Tibial artery (tissue), 4 donors: ENCODE data around the gene IL19.

Source experiments
- DNase-seq, 2 donors: peaks; one replicate each; pipeline ENCODE4 v3.0.0-alpha.2; 2019
- H3K27ac ChIP-seq, 2 donors: fragments of 200-600 bp; sonication (generic) in 1 of 2; 1 replicate in 1 of 2; 2 replicates in 1 of 2; pipeline ENCODE4 v1.5.1; 2018 to 2019; ENCODE audit warnings: mild to moderate bottlenecking in 1 of 2
- H3K27me3 ChIP-seq, 2 donors: fragments of 200-600 bp; sonication (generic) in 1 of 2; one replicate each; pipeline versions ENCODE4 v1.5.1 to v1.6.0; 2016 to 2019
- H3K36me3 ChIP-seq, 3 donors: fragments of 200-600 bp; sonication (generic) in 2 of 3; one replicate each; pipeline ENCODE4 v1.5.1; 2016 to 2019; ENCODE audit warnings: mild to moderate bottlenecking in 2 of 3
- H3K4me1 ChIP-seq, 4 donors: fragments of 200-600 bp; sonication (generic) in 2 of 4; 1 replicate in 3 of 4; 2 replicates in 1 of 4; pipeline ENCODE4 v1.5.1; 2016 to 2019
- H3K4me3 ChIP-seq, 2 donors: fragments of 200-600 bp; sonication (generic) in 1 of 2; 1 replicate in 1 of 2; 2 replicates in 1 of 2; pipeline ENCODE4 v1.5.1; 2018 to 2019; ENCODE audit warnings: mild to moderate bottlenecking in 2 of 2
- H3K9me3 ChIP-seq, 3 donors: fragments of 200-600 bp; sonication (generic) in 1 of 3; one replicate each; pipeline ENCODE4 v1.5.1; 2016 to 2019
- intact Hi-C: fragments of 100-400 bp; cut with DNase I; formaldehyde crosslinking; loops from one replicate; pipeline ENCODE4 v1.15.0; 2023; ENCODE audit warnings: low total_unique reads
- TF ChIP-seq, protein P1 (sequence below), 2 experiments: fragments of 200-600 bp in 1 of 2; fragments of 450-650 bp in 1 of 2; IDR thresholded peaks; one replicate each; pipeline ENCODE4 v1.5.1; 2017 to 2019; ENCODE audit warnings: antibody characterized with exemption in 2 of 2, mild to moderate bottlenecking in 1 of 2, moderate library complexity in 1 of 2

Gene IL19

DNA sequence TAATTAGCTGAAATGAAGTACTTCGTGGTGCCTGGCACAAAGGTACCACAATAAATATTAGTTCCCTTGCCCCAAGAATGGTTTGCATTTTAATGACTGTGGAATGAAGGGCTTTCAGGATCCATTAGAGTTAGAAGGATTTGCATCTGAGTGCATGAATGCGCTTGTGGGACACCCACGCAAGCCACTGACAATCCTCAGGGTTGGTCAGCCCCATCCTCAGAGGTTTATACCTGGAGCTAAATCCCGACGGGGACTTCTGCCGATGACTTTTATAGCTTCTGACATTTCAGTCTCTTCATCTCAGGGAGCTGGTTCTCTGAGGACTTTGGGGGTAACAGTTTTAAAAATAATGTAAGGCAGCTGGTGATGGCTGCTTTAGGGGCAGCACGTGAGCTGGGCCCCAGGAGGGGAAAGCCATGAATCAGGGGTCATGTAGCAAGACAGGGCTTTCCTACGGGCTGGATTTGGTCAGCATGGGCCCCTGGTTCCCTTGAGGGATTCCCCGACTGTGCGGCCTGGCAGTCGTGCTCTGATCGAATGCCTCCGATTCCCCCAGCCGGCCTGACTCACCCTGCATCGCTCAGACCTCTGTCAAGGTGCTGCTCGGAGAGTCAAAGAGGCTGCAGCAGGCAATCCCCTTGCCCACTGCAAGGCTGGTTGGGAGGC lies 22.5 kb downstream of the IL19 start:
- H3K9me3 ChIP-seq: no peaks in the 10 kb centered on the region
- intact Hi-C loops: no loop called here
- H3K27ac ChIP-seq: no peak overlapping the region
- no peak overlapping the region for H3K4me3 ChIP-seq
- peaks cover 0 to 6% of the 10 kb centered on the region in 2 donors for H3K27me3 ChIP-seq
- DNase-seq: no peak
- H3K36me3 ChIP-seq: no peaks in the 10 kb centered on the region
- no peaks in the 10 kb centered on the region for H3K4me1 ChIP-seq
- TF ChIP-seq, protein P1, sequence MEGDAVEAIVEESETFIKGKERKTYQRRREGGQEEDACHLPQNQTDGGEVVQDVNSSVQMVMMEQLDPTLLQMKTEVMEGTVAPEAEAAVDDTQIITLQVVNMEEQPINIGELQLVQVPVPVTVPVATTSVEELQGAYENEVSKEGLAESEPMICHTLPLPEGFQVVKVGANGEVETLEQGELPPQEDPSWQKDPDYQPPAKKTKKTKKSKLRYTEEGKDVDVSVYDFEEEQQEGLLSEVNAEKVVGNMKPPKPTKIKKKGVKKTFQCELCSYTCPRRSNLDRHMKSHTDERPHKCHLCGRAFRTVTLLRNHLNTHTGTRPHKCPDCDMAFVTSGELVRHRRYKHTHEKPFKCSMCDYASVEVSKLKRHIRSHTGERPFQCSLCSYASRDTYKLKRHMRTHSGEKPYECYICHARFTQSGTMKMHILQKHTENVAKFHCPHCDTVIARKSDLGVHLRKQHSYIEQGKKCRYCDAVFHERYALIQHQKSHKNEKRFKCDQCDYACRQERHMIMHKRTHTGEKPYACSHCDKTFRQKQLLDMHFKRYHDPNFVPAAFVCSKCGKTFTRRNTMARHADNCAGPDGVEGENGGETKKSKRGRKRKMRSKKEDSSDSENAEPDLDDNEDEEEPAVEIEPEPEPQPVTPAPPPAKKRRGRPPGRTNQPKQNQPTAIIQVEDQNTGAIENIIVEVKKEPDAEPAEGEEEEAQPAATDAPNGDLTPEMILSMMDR (IDR thresholded peaks at IDR 0.05): no peak

DNA sequence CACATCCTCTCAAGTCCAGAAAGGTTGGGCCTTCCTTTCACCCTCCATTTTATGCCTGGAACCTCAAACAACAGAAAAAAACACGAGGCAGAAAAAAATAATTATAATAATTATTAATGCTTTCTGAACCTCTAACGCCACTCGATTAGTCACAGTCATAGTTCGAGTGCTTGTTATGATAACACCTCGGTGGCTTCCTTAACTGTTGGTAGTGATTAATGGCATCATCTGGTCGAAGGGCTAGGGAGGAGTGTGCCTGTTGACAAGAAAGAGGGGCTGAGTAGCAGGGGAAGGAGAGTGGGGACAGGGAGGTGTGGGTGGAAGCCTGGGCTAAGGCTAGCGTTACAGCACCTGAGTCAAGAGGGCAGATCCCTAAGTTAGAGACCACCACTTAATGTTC lies 23.0 kb downstream of the IL19 start:
- Histone ChIP-seq H3K4me1 (no peaks in the 10 kb centered on the region), H3K9me3 (no peaks in the 10 kb centered on the region), H3K4me3 (no peak overlapping the region), H3K27me3 (peaks cover 0 to 7% of the 10 kb centered on the region in 2 donors), H3K36me3 (no peaks in the 10 kb centered on the region), H3K27ac (no peak overlapping the region)
- no peak for DNase-seq
- TF ChIP-seq, protein P1 (IDR thresholded peaks at IDR 0.05): no peak
- intact Hi-C loops: no loop called here

DNA sequence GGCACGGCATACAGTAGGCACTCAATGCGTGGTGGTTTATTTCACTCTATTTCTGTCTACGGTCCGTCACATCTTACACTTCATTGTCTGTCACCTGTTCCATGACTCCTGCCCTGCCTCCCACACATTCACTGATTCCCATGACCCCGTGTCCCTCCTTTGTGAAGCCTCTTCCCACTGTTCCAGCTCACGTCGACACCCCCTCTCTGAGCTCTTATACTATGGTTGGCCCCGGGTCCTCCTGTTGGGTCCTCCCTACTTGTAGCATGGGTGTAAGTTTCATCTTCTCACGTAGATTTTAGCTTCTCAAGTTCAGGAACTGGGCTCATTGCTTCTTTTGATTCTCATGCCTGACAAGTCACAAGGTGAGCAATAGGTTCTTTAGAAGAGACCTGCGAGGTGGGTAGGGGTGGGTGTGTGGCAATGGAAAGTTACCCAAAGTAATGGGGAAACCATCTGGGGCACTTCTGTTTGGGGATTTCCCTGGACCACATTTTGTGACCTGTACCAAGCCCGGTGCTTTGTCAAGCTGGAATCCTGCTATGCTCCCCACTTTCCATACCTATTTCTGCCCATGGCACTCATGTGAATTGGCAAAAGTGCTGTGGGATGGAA lies 23.8 kb downstream of the IL19 start:
- H3K27ac ChIP-seq: no peak overlapping the region
- TF ChIP-seq, protein P1 (IDR thresholded peaks at IDR 0.05): no peak
- intact Hi-C loops: no loop called here
- peaks cover 0 to 7% of the 10 kb centered on the region in 2 donors for H3K27me3 ChIP-seq
- no peaks in the 10 kb centered on the region for H3K9me3 ChIP-seq
- H3K4me3 ChIP-seq: no peak overlapping the region
- H3K36me3 ChIP-seq: no peaks in the 10 kb centered on the region
- no peaks in the 10 kb centered on the region for H3K4me1 ChIP-seq
- no peak for DNase-seq

DNA sequence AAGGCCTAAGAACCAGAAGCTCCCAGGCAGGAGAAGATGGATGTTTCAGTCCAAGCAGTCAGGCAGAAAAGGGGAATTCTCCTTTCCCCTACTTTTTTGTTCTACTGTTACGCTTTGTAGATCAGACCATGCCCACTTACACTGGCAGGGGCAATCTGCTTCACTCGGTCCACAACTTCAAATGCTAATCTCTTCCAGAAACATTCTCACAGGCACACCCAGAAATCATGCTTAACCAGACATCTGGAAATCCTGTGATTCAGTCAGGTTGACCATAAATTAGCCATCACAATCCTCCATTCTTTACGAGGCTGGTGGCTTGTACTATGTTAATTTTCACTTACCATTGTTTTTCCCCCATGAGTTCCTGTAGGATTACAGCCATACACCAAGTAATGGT lies 25.5 kb downstream of the IL19 start:
- no peaks in the 10 kb centered on the region for H3K9me3 ChIP-seq
- intact Hi-C loops: no loop called here
- H3K4me3 ChIP-seq: no peak overlapping the region
- peaks cover 0 to 7% of the 10 kb centered on the region in 2 donors for H3K27me3 ChIP-seq
- no peak for DNase-seq
- H3K4me1 ChIP-seq: no peaks in the 10 kb centered on the region
- TF ChIP-seq, protein P1 (IDR thresholded peaks at IDR 0.05): no peak
- H3K27ac ChIP-seq: no peak overlapping the region
- H3K36me3 ChIP-seq: no peaks in the 10 kb centered on the region

DNA sequence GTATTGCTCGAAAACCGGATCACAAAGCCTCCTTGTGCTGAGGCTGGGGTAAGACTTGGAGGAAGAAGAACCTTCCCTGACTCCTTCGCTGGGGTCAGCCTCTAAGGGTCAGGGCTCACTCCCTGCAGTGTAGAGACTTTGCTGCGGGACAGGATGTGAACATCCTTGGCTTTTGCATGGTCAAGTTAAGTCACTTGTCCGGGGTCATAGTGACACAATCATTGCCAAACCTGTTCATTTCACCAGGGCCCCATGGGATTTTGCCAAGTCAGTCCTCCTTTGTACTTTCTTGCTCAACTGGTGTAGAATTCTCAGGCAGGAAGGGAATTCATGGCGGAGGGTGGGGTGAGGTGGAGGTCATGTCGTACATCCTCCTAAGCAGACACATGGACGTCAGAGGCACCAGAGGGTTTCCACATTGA lies 26.4 kb downstream of the IL19 start:
- Histone ChIP-seq H3K27me3 (peaks cover 0 to 7% of the 10 kb centered on the region in 2 donors), H3K4me1 (no peaks in the 10 kb centered on the region), H3K36me3 (no peaks in the 10 kb centered on the region), H3K4me3 (no peak overlapping the region), H3K9me3 (no peaks in the 10 kb centered on the region), H3K27ac (no peak overlapping the region)
- no peak for DNase-seq
- TF ChIP-seq, protein P1 (IDR thresholded peaks at IDR 0.05): no peak
- intact Hi-C loops: no loop called here
